Left renal cortex interstitium (tissue), 4 donors: ENCODE data around the gene FZD10. TPM values are rescaled to one million over a fixed set of nuclear protein-coding genes. Genes with fewer than 3 reads are reported as not detected.

Experiments
- DNase-seq, 4 donors: peaks; one replicate each; pipeline ENCODE4 v3.0.0-alpha.2; 2013; ENCODE audit warnings: low read depth in 4 of 4, low spot score in 2 of 4, missing footprints in 1 of 4
- polyA plus RNA-seq, 4 donors: library from polyadenylated mRNA; unstranded; fragments of 120-200 nt; gene quantifications; one replicate each; pipeline ENCODE4 v1.2.1, GENCODE V29; 2013; ENCODE audit not compliant: insufficient read length in 4 of 4

FZD10 gene
- polyA plus RNA-seq, 4 donors = 2.4 to 3.8 (median 2.9) TPM

DNA sequence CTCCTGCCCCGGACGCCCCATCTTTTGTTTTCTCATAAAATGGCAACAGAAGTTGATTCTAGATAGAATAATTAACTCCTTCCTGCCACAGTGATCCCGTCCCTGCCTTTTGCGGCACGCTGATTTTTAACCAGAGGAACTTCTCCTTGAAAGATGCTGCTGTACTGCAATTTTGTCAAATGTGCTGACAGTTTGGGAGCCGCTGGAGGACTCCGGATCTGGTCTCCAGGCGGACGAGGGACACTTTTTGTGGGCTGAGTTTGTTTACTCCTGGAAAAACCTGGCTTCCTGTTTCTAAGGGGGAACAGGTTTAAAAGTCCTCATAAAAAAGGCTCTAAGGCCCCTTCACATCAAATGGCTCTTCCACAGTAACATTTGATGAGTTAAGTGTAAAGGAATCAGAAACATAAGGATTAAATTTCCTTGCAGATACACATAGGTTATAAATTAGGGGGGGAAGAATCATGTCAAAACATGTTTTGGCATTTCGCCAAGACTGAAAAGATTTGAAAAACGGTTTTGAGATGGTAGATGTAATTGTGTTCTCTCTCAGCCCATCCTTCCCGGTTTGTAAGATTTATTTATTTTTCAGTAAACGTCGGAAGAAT, 15.5 kb downstream of the FZD10 start:
- no peak for DNase-seq

DNA sequence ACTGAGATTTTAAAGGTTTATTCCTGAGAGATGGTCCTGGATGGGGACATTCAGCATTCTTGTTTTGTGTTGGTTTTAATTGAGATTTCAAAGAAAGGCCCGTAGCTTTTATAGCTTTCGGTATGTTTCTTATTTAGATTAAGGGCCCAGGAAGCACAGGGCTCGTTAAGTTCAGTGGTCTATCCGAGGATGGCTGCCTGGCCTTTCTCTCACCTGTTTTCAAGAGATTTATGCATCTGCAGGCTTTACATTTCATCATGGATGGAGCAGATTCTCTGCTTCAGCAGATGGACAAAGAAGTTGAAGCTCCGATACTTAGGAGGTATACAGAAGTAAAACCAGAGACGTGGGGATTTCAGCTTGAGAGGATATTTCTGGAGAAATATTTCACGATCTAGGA, 16.0 kb downstream of the FZD10 start:
- DNase-seq = peak in 1 of 4 donors; percentile 40

DNA sequence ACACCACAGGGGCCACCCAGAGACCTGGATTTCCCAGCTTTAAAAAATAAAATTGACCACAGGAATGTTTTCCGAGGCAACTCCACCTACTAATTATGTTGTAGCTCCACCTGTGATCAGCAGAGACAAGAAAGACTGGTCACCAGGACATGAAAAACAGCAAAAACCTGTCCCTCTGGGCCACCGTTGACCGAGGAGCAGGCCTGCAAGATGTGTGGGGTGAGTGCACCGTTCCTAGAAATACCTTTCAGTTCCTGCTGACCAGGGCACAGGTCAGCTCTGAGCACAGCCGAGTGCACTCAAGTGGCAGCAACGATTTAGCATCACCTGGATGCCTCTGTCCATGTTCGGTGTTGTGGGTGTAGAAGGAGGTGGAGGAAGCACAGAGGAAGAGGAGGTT, 16.9 kb downstream of the FZD10 start:
- DNase-seq = no peak

DNA sequence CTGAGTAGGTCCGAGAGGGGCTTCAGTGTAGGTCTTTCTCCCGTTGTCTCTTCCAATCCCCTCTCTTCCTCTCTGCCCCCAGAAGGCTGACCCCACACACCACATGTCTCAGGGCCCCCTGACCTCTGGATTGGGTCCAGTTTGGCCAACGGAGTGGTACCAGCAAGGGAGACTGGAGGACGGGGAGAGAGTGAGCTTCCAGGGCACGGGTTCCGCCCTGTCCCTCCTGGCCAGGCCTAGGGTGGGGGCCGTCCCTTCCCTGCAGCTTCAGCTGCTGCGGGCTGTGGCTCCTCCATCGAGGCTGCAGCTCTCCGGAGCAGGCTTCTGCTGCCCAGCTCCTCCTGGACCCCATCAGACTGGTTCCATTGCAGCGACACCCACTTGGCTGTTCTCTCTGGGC, 17.4 kb downstream of the FZD10 start:
- DNase-seq = no peak

DNA sequence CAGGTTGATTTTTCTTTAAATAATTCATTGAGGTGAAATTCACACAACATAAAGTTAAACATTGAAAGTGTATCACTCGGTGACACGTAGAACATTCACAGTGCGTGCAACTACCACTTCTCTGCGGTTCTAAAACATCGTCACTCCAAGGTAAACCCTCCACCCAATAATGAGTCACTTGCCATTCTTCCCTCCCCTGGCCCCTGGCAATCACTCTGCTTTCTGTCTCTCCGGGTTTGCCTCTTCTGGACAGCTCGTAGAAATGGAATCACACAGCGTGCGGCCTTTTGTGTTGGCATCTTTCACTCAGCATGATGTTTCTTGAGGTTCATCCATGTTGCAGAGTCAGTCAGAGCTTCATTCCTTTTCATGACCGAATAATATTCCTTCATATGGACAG, 18.9 kb downstream of the FZD10 start:
- DNase-seq = no peak

DNA sequence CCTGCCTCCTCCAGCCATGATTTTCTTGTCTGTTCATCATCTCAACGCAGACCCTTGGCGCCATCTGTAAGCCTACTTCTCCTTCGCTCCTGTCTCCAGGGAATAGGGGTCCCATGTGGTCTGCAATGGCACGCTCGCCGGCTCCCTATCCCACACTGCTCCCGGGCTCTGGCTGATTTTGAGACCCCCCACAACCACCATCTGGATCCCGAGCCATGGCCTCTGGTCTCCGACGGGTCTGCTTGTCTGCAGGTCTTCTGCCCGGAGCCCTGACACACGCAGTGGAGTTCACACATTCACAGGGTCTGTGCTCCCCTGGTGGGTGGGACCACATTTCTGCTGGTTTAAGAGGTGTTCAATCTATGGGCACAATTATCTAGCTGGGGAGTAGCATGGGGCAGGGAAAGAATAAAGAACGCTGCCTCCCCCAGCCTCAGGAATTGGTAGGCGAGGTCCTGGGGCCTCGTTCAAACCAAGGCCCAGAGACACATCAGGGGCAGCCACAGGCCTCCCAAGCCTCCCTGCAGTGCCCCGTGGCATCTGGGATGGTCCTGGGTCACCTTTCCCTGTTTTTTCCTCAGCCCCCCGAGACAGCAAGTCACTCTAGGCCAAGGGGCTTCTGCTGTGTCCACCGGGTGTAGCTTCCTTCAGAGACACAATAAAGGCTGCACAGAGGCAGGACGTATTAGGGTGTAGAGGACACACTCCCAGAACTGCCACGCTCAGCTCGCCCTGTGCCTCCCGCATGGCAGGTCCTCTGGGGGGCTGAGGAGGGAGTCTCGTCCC, 21.5 kb downstream of the FZD10 start:
- DNase-seq = no peak

DNA sequence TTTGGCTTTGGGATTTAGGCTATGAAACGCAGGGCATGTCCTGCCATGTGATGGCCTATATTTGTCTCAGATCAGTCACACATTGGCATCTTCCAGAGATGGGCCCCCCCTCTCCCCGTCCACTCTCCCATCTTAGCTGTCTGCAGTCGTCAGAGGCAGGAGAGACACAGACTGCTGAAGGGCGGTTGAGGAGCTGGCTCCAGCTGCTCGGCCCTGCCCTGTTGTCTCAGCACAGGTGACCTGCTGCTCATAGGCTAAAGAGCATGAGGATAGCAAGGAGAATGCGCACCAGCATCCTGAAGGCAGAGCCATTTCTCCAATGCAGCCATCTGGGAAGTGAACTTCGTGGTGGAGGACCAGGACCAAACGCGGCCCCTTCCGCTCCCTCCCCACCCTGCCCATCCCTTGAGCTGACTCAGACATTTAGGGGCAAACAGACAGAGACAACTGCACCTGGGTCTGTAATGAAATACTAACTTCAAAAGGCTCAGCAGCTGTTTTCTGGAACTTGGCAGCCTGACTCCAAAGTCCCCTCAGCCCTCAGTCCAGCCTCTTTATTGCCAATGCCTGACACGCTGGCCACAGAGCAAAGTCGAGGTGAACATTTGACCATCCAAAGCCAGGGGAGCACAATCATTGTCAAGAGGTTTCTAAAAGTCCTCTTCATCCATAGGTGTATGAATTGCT, 22.3 kb downstream of the FZD10 start:
- no peak for DNase-seq

DNA sequence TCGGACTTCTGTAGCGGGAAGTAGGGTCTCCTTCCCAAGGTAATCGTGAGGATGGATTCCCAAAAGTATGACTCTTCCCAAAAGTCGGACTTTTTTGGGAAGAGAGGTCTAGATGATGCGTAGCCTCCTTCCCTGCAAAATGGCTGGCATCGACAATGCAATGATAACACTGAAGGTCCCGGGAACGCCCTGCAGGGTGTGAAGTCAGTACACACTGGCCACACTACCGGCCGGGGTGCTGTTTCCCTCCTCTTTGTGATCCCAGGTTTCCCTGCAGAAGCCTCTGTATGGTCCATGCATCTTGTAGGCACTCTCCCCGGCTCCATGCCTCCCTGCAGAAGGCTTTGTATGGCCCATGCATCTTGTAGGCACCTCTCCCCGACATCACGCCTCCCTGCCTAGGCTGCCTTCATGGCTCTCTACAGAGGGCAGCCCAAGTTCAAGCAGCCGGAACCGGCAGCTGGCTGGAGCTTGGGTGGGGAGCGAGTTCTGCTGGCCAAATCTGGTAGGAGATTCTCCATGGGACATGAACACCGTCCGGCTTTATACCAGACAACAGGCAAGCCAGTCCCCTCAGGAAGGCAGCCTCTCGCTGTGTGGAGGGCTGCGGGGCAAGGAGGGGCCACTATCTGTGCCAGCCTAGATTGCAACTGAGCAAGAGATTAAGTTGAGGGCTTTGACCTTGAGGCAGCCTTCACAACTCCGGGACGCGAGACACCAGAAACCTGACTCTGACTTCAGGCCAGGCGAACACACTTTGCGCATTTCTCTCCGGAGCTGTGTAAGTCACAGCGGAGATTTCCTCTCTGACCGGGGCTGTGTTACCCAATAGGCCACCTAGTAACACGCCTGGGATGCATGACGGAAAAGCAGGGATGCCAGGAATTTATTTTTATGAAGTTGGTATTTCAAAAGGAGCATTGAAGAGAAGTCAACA, 23.5 kb downstream of the FZD10 start:
- DNase-seq = no peak

DNA sequence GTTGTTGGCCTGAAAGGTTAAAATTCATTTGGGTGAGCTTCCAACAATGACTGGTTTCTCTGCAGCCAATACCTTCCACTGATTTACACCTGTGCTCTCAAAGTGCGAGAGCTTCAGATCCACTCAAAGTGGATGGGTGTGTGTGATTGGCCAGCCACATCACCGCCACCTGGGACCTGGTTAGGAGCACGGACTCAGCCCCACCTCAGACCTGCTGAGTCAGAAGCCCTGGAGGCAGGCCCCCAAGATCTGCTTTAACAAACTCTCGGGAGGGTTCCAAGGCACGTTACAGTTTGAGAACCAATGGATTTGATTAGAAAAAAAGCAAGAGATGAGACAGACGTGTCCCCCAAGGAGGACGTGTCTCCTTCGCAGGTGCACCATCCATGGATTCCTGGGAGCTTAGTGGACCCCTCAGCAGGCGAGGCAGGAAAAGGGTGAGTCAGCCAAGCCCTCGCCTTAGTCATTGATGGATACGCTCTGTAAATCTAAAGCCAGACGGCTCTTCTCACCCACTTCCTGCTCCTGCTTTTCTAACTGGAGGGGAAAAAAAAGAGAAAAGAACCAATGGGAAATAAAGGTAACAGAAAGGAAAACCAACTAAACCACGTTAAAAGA, 24.5 kb downstream of the FZD10 start:
- no peak for DNase-seq

DNA sequence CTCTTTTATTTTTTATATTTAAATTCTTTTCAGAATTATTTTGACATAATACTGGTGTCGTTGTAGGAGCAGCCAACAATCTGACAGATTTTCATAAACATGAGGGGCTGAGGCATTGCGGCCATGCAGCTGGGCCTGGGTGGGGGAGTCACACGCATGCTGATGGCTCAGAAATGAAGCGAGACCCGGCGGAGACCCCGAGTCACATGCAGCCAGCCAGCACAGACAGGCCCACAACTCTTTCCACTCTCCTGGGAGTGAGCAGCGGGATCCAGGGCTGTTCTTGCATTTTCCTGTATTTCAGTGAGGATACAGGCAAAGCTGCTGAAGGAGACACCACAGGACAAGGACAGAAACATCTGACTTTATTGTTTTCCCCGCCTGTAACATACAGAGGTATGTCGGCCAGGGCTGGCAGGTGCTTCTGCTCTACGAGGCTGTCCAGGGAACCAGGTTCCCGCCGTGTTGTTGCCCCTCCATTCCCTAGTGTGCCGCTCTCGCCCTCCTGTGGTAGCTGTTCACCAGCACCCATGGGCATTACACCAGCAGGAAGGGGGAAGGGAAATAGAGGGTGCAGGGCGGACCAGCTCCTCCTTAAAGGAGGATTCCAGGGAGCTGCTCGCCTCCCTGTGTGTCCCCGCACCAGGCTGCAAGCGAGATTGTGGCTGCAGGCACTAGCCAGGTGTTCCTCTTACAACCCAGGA, 30.5 kb downstream of the FZD10 start:
- no peak for DNase-seq

DNA sequence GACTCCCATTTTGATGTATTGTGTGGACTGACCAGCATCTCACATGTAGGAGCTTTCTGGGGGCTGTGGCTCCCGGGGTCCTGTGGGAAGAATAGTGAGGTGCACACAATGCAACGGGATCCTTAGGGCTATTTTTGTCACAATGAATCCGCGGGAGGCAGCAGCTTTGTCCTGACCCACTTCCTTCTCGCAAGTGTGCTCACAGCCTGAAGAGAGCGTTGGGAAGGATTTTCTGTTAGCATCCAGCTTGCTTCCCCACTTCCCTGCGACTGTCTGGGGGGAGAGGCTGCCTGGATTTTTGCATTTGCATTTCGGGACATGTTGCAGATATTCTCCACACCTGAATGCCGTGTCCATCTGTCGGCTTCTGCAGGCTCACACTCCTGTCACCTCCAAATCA, 31.9 kb downstream of the FZD10 start:
- DNase-seq = no peak

DNA sequence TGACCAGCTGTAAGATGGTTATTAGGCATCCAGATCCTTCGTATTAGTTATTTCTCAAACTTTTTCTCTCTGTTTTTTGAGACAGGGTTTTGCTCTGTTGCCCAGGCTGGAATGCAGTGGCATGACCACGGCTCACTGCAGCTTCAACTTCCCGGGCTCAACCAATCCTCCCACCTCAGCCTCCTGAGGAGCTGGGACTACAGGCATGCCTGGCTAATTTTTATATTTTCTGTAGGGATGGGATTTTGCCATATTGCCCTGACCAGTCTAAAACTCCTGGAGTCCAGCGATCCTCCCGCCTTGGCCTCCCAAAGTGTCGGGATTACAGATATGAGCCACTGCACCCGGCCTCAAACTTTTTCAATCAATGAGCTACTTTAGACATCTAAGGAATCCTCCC, 33.1 kb downstream of the FZD10 start:
- no peak for DNase-seq

DNA sequence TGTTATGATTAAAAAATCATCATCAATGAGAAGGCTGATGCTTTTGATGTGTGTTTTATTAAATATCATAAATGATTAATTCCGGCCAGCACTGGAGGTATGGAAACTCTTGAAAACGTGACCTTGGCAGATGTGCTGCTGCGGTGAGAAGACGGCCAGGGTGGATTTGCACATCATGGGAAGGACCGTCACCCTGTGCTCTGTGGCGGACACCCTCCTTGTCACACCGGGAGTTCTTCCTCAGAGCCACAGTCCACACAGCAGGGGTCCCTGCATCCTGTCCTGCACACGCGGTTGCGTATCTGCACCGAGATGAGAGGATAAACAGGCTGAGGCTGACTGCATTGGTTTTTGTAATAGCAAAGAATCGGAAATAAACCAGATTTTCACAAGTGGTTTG, 33.5 kb downstream of the FZD10 start:
- no peak for DNase-seq

DNA sequence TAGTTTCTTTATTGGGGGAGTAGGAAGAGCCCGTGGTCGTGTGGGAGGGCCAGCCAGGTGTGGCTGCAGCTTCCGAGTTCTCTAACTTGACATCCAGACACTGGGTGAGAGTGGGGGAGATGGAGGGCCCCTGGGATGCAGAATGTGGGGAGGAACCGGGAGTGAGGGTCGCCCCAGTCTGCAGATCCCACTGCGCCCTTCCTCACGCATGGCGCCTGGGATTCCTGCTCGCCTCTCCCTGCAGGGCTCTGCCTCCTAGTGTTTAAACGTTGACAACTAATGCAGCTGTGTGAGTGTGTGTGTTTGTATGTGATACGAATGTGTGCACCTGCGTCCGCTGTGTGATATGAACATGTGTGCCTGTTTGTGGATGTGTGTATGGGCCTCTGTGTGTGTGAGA, 34.6 kb downstream of the FZD10 start:
- DNase-seq = no peak

DNA sequence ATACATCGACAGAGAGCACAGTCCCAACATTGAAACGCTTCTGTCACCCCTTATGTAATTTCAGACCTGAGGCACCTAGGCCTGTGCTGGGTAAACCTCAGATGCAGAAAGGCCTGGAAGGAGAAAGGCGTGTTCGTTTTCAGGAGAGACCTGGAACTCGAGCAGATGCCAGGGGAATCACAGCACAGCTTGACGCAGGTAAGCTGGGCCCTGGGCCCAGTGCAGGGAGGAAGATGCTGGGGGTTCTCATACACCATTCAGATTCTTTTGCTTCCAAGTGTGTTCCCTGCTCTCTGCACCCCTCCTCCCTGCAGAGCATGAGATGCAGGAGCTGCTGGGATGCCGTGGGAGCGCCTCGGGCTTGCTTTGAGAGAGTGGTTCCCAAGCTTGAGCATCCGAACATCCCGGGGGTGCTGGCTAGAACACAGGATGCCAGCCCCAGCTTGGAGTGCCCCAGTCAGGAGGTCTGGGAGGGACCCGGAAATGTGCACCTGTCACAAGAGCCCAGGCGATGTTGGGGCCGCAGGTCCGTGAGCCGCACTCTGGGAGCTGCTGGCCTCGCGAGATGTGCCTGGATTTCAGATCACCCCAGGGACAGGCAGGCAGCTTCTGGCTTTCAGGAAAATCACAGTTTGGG, 35.9 kb downstream of the FZD10 start:
- no peak for DNase-seq

DNA sequence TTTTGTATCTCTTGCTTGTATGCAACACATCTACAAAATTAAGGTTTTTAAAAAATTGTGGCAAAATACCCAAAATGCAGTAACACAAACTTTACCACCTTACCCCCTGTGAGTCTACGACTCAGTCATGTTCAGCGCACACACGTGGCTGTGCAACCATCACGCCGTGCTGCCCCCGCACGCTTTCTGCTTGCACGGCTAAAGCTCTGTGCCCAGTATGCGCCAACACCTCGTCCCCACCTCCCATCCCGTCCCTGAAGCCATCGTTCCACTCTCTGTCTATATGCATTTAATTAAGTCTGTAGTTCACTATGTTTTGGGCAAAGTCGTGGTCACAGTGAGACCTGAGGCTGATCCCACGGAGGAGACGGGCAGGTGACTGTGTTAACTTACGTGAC, 36.4 kb downstream of the FZD10 start:
- DNase-seq = no peak

DNA sequence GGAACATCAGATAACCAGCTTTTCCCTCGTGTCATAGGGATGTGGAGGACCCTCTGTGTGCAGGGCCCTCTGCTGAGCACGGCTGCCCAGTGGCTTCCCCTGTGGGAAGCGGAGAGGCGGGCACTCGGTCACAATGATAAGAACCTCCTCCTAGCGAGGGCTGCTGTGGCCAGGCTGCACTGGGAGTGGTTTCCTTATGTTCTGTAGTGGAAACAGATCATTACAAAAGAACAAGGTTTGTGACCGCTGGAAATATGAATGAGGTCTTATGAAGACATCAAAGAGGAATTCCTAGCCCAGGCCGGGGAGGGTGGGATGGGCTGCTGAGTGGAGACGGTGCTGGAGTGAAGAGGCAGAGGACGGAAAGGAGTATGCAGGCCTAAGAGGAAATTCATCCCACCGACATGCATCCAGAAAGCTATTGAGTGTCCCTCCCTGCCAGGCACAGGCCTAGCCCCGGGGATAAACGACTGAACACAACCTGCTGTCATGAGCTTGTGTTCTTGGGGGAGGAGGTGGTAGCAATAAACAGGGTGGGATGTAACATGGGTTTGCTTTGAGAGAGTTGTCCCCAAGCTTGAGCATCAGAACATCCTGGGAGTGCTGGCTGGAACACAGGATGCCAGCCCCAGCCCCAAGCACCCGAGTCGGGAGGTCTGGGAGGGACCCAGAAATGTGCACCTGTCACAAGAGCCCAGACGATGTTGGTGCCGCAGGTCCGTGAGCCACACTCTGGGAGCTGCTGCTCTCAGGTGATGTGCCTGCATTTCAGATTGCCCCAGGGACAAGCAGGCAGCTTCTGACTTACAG, 37.5 kb downstream of the FZD10 start:
- DNase-seq = no peak

DNA sequence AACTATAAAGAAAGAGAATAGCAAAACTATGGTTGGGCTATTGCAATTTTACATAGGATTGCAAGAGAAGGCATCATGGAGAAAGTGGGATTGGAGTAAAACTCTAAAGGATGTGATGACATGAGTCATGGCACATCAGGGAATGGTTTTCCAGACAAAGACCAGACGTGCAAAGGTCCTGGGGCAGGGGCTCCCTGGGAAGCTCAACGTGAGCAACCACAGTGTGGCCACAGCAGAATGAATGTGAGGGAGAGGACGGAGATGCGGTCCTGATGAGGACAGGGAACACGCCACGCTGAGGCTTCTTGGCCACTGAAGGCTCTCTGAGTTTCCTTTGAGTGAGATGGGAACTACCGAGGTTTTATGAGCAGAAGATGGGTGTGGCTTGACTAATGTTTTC, 38.2 kb downstream of the FZD10 start:
- no peak for DNase-seq

DNA sequence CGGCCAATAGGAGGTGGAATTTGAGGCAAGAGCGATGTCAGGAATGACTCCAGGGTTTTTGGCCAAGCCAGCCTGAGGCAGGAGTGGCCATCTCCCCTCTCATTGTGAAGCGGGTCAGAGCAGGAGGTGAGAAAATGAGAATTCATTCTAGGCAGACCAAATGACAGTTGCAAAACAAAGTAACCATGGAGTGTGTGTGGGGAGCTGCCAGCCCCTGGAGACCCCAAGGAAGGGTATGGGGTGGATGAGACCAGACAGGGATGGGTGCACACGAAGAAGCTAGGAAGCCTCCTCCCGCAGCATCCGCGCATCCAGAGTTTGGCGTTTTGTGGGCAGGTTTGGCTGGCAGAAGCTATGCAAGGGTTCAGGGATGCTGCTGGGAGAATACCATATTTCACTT, 38.8 kb downstream of the FZD10 start:
- no peak for DNase-seq
